Natural killer cell (primary cell): Measurements from ENCODE around the gene SMARCA4. TPM values are rescaled to one million over a fixed set of nuclear protein-coding genes. Genes with fewer than 3 reads are reported as not detected.

Source experiments
- ATAC-seq, 3 donors: fragments of 150-1000 bp in 2 of 3; fragments of 200-7000 bp in 1 of 3; cut with Tn5 transposase; 1 replicate in 1 of 3; 2 replicates in 2 of 3; pipeline ENCODE4 v1.10.0; 2021; ENCODE audit warnings: mild to moderate bottlenecking in 2 of 3, moderate library complexity in 2 of 3
- DNase-seq, 2 donors: peaks; one replicate each; pipeline versions ENCODE4 v3.0.0 to v3.0.0-alpha.2; 2013 to 2021; ENCODE audit warnings: mixed read lengths in 1 of 2
- H3K27ac ChIP-seq: one replicate; pipeline ENCODE4 v1.5.1; 2013; ENCODE audit warnings: mild to moderate bottlenecking, low read length
- H3K27me3 ChIP-seq: one replicate; pipeline ENCODE4 v1.6.1; 2013; ENCODE audit warnings: low read length; ENCODE audit not compliant: control insufficient read depth, insufficient read depth
- H3K36me3 ChIP-seq: one replicate; pipeline ENCODE4 v1.6.1; 2013; ENCODE audit warnings: low read length; ENCODE audit not compliant: control insufficient read depth, insufficient read depth
- H3K4me1 ChIP-seq: one replicate; pipeline ENCODE4 v1.6.1; 2013; ENCODE audit warnings: low read length; ENCODE audit not compliant: control insufficient read depth, insufficient read depth
- H3K4me3 ChIP-seq: one replicate; pipeline ENCODE4 v1.5.1; 2013; ENCODE audit warnings: low read length
- H3K9me3 ChIP-seq: one replicate; pipeline ENCODE4 v1.6.1; 2013; ENCODE audit warnings: low read length; ENCODE audit not compliant: control insufficient read depth, insufficient read depth
- H3K27ac Mint-ChIP-seq, 2 donors: one replicate each; pipeline ENCODE4 v1.8.0; 2022; ENCODE audit warnings: mild to moderate bottlenecking in 2 of 2, mixed read lengths in 2 of 2, moderate library complexity in 1 of 2
- H3K27me3 Mint-ChIP-seq, 2 donors: one replicate each; pipeline ENCODE4 v1.8.0; 2022; ENCODE audit warnings: low read depth in 2 of 2, mixed read lengths in 2 of 2
- H3K36me3 Mint-ChIP-seq: one replicate; pipeline ENCODE4 v1.8.0; 2022; ENCODE audit warnings: mixed read lengths
- H3K4me1 Mint-ChIP-seq, 2 donors: one replicate each; pipeline ENCODE4 v1.8.0; 2022; ENCODE audit warnings: mixed read lengths in 2 of 2
- H3K4me3 Mint-ChIP-seq: one replicate; pipeline ENCODE4 v1.8.0; 2022; ENCODE audit warnings: mild to moderate bottlenecking, moderate library complexity, mixed read lengths
- H3K9me3 Mint-ChIP-seq, 2 donors: one replicate each; pipeline ENCODE4 v1.8.0; 2022; ENCODE audit warnings: mixed read lengths in 2 of 2
- WGBS: methylation state at CpG from one replicate; pipeline ENCODE4 v1.1.7; 2013; ENCODE audit warnings: missing lambda C conversion rate; ENCODE audit not compliant: insufficient coverage; 5-methylcytosine and 5-hydroxymethylcytosine counted together
- intact Hi-C: fragments of 100-400 bp; cut with micrococcal nuclease; formaldehyde crosslinking; loops from one replicate; pipeline ENCODE4 v1.14.2; 2022
- total RNA-seq, 4 donors: library from RNA; stranded (reverse); fragments of 120-200 nt in 1 of 4; gene quantifications; one replicate each; pipeline versions ENCODE4 v1.2.3 to v1.2.4, GENCODE V29; 2013 to 2022
- TF ChIP-seq, protein P1 (sequence below): fragments of 200-600 bp; IDR thresholded peaks from one replicate; pipeline ENCODE4 v1.8.0; 2022; ENCODE audit warnings: antibody characterized with exemption

The SMARCA4 gene
- total RNA-seq, 3 donors from 2014 or later (not counting 1 experiment from before 2014, with no cell fraction given) = 85.4 to 96.1 (median 93.6) TPM

DNA sequence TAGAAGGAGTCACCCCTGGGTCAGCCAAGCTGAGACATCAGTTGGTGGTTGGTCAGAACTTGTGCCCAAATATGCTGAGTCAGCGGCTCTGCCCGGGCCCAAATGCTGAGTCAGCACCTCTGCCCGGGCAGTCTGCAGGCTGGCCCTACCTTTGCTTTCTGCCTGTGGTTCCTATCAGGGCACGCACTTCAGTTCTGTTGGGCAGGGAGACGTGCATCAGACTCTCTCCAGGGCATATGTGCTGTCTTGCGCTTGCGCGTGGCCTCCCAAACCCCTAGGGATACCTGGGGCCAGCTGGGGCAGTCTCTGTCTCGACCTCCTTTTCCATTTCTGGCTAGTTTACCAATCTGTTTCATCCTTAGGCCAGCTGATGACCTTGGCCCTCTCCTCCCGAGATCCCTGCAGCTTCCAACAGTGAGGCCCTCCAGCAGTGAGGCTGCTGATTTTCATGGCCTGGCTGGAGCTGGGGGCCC, 104.0 kb downstream of the SMARCA4 start:
- Mint-ChIP-seq H3K4me1 (peaks cover 5 to 7% of the 10 kb centered on the region in 2 donors), H3K27ac (no peak overlapping the region), H3K4me3 (no peak overlapping the region), H3K36me3 (no peaks in the 10 kb centered on the region), H3K9me3 (no peaks in the 10 kb centered on the region), H3K27me3 (no peaks in the 10 kb centered on the region)
- WGBS = 87% methylated on average over 10 of the region's 10 CpGs
- no peak overlapping the region for H3K27ac ChIP-seq
- no peaks in the 10 kb centered on the region for H3K4me1 ChIP-seq
- intact Hi-C loops = no loop called here
- H3K27me3 ChIP-seq = no peaks in the 10 kb centered on the region
- no peak overlapping the region for H3K4me3 ChIP-seq
- TF ChIP-seq, protein P1, sequence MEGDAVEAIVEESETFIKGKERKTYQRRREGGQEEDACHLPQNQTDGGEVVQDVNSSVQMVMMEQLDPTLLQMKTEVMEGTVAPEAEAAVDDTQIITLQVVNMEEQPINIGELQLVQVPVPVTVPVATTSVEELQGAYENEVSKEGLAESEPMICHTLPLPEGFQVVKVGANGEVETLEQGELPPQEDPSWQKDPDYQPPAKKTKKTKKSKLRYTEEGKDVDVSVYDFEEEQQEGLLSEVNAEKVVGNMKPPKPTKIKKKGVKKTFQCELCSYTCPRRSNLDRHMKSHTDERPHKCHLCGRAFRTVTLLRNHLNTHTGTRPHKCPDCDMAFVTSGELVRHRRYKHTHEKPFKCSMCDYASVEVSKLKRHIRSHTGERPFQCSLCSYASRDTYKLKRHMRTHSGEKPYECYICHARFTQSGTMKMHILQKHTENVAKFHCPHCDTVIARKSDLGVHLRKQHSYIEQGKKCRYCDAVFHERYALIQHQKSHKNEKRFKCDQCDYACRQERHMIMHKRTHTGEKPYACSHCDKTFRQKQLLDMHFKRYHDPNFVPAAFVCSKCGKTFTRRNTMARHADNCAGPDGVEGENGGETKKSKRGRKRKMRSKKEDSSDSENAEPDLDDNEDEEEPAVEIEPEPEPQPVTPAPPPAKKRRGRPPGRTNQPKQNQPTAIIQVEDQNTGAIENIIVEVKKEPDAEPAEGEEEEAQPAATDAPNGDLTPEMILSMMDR = no peak
- H3K36me3 ChIP-seq = peaks cover 11% of the 10 kb centered on the region
- H3K9me3 ChIP-seq = no peaks in the 10 kb centered on the region
- ATAC-seq (no peak), DNase-seq (no peak)

GRCh38 chr19:11066326-11066725, 105.5 kb downstream of the SMARCA4 start:
- no peak for ATAC-seq
- intact Hi-C loops = no loop called here

GRCh38 chr19:11067356-11068113, 106.7 kb downstream of the SMARCA4 start:
- H3K27me3 ChIP-seq = no peaks in the 10 kb centered on the region
- DNase-seq (no peak), ATAC-seq (no peak)
- Mint-ChIP-seq H3K36me3 (no peaks in the 10 kb centered on the region), H3K9me3 (no peaks in the 10 kb centered on the region), H3K27ac (no peak overlapping the region), H3K4me3 (no peak overlapping the region), H3K4me1 (peaks cover 5 to 8% of the 10 kb centered on the region in 2 donors), H3K27me3 (no peaks in the 10 kb centered on the region)
- no peak overlapping the region for H3K4me3 ChIP-seq
- TF ChIP-seq, protein P1 = no peak
- no peaks in the 10 kb centered on the region for H3K9me3 ChIP-seq
- H3K27ac ChIP-seq = no peak overlapping the region
- H3K36me3 ChIP-seq = peaks cover 2% of the 10 kb centered on the region
- 98% methylated on average over 7 of the region's 8 CpGs for WGBS
- intact Hi-C loops = no loop called here
- H3K4me1 ChIP-seq = no peaks in the 10 kb centered on the region

More at GRCh38 chr19:11066326-11066725, 105.5 kb downstream of the SMARCA4 start:
- peaks cover 4% of the 10 kb centered on the region for H3K36me3 ChIP-seq
- Mint-ChIP-seq H3K9me3 (no peaks in the 10 kb centered on the region), H3K27ac (no peak overlapping the region), H3K4me1 (peaks cover 5 to 8% of the 10 kb centered on the region in 2 donors), H3K27me3 (no peaks in the 10 kb centered on the region), H3K36me3 (no peaks in the 10 kb centered on the region), H3K4me3 (no peak overlapping the region)
- no peaks in the 10 kb centered on the region for H3K9me3 ChIP-seq
- H3K27ac ChIP-seq = no peak overlapping the region
- no peaks in the 10 kb centered on the region for H3K4me1 ChIP-seq
- TF ChIP-seq, protein P1 = no peak
- 98% methylated on average over 5 of the region's 5 CpGs for WGBS
- DNase-seq = no peak
- no peaks in the 10 kb centered on the region for H3K27me3 ChIP-seq
- no peak overlapping the region for H3K4me3 ChIP-seq
